Endometrial microvascular endothelial cells (primary cell): ENCODE results near the gene C18orf32. TPM values are rescaled to one million over a fixed set of nuclear protein-coding genes. Genes with fewer than 3 reads are reported as not detected.
"Not testable (repeated sequence)": the region's sequence is repeated elsewhere in the genome, so short reads cannot be mapped to it uniquely, and the experiment has no call there.

Experiments used
- in situ Hi-C: cut with HindIII; loops from 2 replicates; pipeline ENCODE4 v1.10.0; 2017; ENCODE audit warnings: low sequenced_read_pairs, low pct_unique_long_range_greater_than_20kb; ENCODE audit errors: inconsistent ontology term
- total RNA-seq: library from RNA; depleted of rRNA; stranded (reverse); fragments of >200 nt; gene quantifications from one replicate; pipeline ENCODE4 v1.2.3, GENCODE V29; 2015; ENCODE audit errors: inconsistent ontology term

Gene C18orf32
- total RNA-seq, 1 donor from 2014 or later = 27.8 TPM

- in situ Hi-C loops = no loop called here
Measured at GRCh38 chr18:49479381-49480137, 7.5 kb downstream of the C18orf32 start.

GRCh38 chr18:49476664-49477411 is 10.2 kb downstream of the C18orf32 start:
- in situ Hi-C loops = no loop called here

GRCh38 chr18:49474935-49475334 is 12.1 kb downstream of the C18orf32 start:
- in situ Hi-C loops = not testable (repeated sequence)

- in situ Hi-C loops = no loop called here
Measured at GRCh38 chr18:49473721-49474120, 13.3 kb downstream of the C18orf32 start.

- in situ Hi-C loops = no loop called here
Measured at GRCh38 chr18:49472459-49472858, 14.6 kb downstream of the C18orf32 start.

GRCh38 chr18:49471532-49471931 is 15.5 kb downstream of the C18orf32 start:
- in situ Hi-C loops = no loop called here

GRCh38 chr18:49467599-49467998 is 19.4 kb downstream of the C18orf32 start:
- in situ Hi-C loops = no loop called here

- in situ Hi-C loops = no loop called here
Measured at GRCh38 chr18:49467019-49467563, 19.9 kb downstream of the C18orf32 start.

- in situ Hi-C loops = no loop called here
Measured at GRCh38 chr18:49464718-49465598, 22.1 kb downstream of the C18orf32 start.

GRCh38 chr18:49461602-49461977 is 25.4 kb downstream of the C18orf32 start:
- in situ Hi-C loops = no loop called here

GRCh38 chr18:49460976-49461601 is 25.9 kb downstream of the C18orf32 start:
- in situ Hi-C loops = no loop called here

- in situ Hi-C loops = no loop called here
Measured at GRCh38 chr18:49459404-49460171, 27.4 kb downstream of the C18orf32 start.

- in situ Hi-C loops = no loop called here
Measured at GRCh38 chr18:49457616-49458015, 29.4 kb downstream of the C18orf32 start.

- in situ Hi-C loops = no loop called here
Measured at GRCh38 chr18:49456794-49457193, 30.2 kb downstream of the C18orf32 start.

- in situ Hi-C loops = not testable (repeated sequence)
Measured at GRCh38 chr18:49452534-49452933, 34.5 kb downstream of the C18orf32 start.

- in situ Hi-C loops = no loop called here
Measured at GRCh38 chr18:49447810-49448745, 39.0 kb downstream of the C18orf32 start.

- in situ Hi-C loops = no loop called here
Measured at GRCh38 chr18:49446481-49446880, 40.6 kb downstream of the C18orf32 start.
